Astrocyte (in vitro differentiated cells and primary cell): ENCODE results near the gene GLIPR1.

Source experiments
- EZH2 ChIP-seq: IDR thresholded peaks from 2 replicates; pipeline ENCODE4 v1.6.1; 2012; ENCODE audit warnings: mild to moderate bottlenecking, low read length, inconsistent platforms; ENCODE audit not compliant: insufficient read depth
- TF ChIP-seq, protein P1 (sequence below): IDR thresholded peaks from 2 replicates; pipeline ENCODE4 v1.5.1; 2011; ENCODE audit warnings: low read depth, mild to moderate bottlenecking, inconsistent platforms, low read length, moderate library complexity; ENCODE audit not compliant: insufficient read depth

DNA sequence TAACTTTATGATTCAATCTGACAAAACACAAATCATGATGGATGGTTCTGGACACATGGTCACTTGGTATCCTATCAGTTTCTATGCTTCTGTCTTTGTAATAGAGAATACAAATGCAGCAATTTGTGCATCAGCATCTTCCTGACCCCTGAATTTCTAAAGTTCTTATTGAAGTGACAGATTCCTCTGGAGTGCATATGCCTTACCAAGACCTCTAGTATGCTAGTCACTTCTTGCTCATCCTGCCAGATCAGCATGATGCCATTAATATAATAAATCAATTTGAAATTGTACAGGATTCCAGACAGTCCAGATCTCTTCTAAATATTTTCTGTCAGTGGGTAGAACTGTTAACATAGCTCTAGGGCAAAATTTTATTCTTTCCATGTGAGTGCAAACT lies 40.6 kb upstream of the GLIPR1 start:
- TF ChIP-seq, protein P1, sequence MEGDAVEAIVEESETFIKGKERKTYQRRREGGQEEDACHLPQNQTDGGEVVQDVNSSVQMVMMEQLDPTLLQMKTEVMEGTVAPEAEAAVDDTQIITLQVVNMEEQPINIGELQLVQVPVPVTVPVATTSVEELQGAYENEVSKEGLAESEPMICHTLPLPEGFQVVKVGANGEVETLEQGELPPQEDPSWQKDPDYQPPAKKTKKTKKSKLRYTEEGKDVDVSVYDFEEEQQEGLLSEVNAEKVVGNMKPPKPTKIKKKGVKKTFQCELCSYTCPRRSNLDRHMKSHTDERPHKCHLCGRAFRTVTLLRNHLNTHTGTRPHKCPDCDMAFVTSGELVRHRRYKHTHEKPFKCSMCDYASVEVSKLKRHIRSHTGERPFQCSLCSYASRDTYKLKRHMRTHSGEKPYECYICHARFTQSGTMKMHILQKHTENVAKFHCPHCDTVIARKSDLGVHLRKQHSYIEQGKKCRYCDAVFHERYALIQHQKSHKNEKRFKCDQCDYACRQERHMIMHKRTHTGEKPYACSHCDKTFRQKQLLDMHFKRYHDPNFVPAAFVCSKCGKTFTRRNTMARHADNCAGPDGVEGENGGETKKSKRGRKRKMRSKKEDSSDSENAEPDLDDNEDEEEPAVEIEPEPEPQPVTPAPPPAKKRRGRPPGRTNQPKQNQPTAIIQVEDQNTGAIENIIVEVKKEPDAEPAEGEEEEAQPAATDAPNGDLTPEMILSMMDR = no peak
- no peak for TF ChIP-seq EZH2
